NB4 (cell line): ENCODE measurements around the gene UGGT2.

ENCODE experiments used
- DNase-seq: peaks from one replicate; pipeline ENCODE4 v3.0.0; 2010; ENCODE audit warnings: low read depth
- H3K4me3 ChIP-seq: one replicate; pipeline ENCODE4 v1.5.1; 2011; ENCODE audit warnings: mild to moderate bottlenecking, low read depth, low read length, moderate library complexity
- MAX ChIP-seq: IDR thresholded peaks from 2 replicates; pipeline ENCODE4 v1.6.1; 2011; ENCODE audit warnings: low read depth, low read length
- MYC ChIP-seq: IDR thresholded peaks from 2 replicates; pipeline ENCODE4 v1.6.1; 2011; ENCODE audit warnings: low read depth, low read length
- POLR2A ChIP-seq: IDR thresholded peaks from 2 replicates; pipeline ENCODE4 v1.6.1; 2011; ENCODE audit warnings: mild to moderate bottlenecking; ENCODE audit not compliant: insufficient read length; ENCODE audit errors: extremely low read depth
- TF ChIP-seq, protein P1 (sequence below): IDR thresholded peaks from one replicate; pipeline ENCODE4 v1.5.1; 2012; ENCODE audit warnings: low read depth, low read length

Gene UGGT2

DNA sequence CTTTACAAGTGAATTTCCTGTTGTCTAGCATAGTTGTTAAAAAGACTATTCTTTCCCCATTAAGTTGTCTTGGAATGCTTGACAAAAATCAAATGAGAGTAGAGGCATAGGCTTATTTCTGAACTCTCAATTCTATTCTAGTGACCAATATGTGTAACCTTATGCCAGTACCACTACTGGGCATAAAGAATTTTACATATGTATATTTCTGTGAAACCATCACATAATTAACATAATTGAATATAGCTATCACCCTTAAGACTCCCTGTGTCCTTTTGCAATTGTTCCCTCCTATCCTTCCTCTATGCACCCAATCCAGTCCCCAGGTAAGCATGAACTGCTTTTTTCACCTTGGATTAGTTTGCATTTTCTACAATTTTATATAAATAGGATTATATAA lies 211.3 kb downstream of the UGGT2 start:
- DNase-seq: no peak
- TF ChIP-seq POLR2A: no peak
- no peak for TF ChIP-seq MYC
- TF ChIP-seq, protein P1, sequence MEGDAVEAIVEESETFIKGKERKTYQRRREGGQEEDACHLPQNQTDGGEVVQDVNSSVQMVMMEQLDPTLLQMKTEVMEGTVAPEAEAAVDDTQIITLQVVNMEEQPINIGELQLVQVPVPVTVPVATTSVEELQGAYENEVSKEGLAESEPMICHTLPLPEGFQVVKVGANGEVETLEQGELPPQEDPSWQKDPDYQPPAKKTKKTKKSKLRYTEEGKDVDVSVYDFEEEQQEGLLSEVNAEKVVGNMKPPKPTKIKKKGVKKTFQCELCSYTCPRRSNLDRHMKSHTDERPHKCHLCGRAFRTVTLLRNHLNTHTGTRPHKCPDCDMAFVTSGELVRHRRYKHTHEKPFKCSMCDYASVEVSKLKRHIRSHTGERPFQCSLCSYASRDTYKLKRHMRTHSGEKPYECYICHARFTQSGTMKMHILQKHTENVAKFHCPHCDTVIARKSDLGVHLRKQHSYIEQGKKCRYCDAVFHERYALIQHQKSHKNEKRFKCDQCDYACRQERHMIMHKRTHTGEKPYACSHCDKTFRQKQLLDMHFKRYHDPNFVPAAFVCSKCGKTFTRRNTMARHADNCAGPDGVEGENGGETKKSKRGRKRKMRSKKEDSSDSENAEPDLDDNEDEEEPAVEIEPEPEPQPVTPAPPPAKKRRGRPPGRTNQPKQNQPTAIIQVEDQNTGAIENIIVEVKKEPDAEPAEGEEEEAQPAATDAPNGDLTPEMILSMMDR: no peak
- no peak for TF ChIP-seq MAX
- H3K4me3 ChIP-seq: no peak overlapping the region

GRCh38 chr13:95834134-95834765 lies 219.0 kb downstream of the UGGT2 start:
- TF ChIP-seq POLR2A (no peak), MYC (peak; percentile 61; the same call in 1 of the 2 replicates), MAX (peak; percentile 63; the same call in 1 of the 2 replicates)
- TF ChIP-seq, protein P1: peak; percentile 93
- peak; percentile 80 for DNase-seq
- no peak overlapping the region for H3K4me3 ChIP-seq

DNA sequence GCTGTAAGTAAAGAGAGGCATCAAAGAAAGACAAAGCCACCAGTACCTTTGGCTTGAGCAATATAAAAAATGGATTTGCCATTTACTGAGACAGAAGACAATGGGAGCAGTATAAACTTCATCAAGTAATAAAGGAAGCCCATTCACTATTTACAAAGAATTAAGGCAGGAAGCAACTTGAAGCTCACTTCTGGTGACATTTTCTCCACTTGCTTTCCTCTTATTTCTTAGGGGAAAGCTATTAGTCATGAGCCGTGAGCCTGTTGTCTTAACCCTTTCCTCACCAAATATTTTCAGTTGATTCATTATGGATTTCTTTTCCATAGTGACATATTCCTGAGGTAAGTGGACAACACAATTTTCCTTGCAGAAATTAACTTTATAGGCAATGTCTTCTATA lies 219.5 kb downstream of the UGGT2 start:
- no peak for DNase-seq
- H3K4me3 ChIP-seq: no peak overlapping the region
- TF ChIP-seq MAX: no peak

- no peak overlapping the region for H3K4me3 ChIP-seq
- TF ChIP-seq MAX (no peak), POLR2A (no peak), MYC (no peak)
- TF ChIP-seq, protein P1: no peak
- no peak for DNase-seq
These were observed 220.1 kb downstream of the UGGT2 start for GRCh38 chr13:95833126-95833525.

DNA sequence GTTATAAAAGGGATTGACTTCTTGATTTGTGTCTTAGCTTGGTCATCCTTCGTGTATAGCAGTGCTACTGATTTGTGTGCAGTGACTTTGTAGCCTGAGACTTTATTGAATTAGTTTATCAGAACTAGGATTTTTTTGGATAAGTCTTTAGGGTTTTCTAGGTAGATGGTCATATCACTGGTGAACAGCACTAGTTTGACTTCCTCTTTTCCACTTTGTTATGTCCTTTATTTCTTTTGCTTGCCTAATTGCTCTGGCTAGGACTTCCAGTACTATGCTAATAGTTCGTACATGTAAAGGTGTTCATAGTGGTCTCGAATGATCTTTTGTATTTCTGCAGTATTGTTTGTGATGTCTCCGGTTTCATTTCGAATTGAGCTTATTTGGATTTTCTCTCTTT lies 230.9 kb downstream of the UGGT2 start:
- DNase-seq: no peak
- no peak overlapping the region for H3K4me3 ChIP-seq
- TF ChIP-seq MYC (no peak), MAX (no peak), POLR2A (no peak)
- TF ChIP-seq, protein P1: no peak

GRCh38 chr13:95814495-95814894 lies 238.7 kb downstream of the UGGT2 start:
- TF ChIP-seq, protein P1: no peak
- no peak for TF ChIP-seq POLR2A
- DNase-seq: no peak
- H3K4me3 ChIP-seq: no peak overlapping the region
